Spleen (tissue), 7 donors: ENCODE measurements around the gene WDR88.

Experiments
- CTCF ChIP-seq, 11 experiments: fragments of 200-600 bp in 7 of 11; fragments of 450-650 bp in 4 of 11; sonication (generic) in 4 of 11; IDR thresholded peaks in 8 of 11; conservative IDR thresholded peaks in 3 of 11; 1 replicate in 7 of 11; 2 replicates in 4 of 11; pipeline versions ENCODE4 v1.4.0 to v1.8.0; 2016 to 2021; ENCODE audit warnings: antibody characterized with exemption in 11 of 11, inconsistent platforms in 4 of 11, mild to moderate bottlenecking in 1 of 11
- POLR2A ChIP-seq, 3 donors: fragments of 450-650 bp; IDR thresholded peaks; one replicate each; pipeline ENCODE4 v1.5.1; 2017; ENCODE audit warnings: antibody characterized with exemption in 3 of 3, mild to moderate bottlenecking in 1 of 3
- donor health status: DM: no; HTN: no; CAD: no; lungs with moderate emphysema.
- donor health status: DM: no; HTN: no; CAD: no.
- donor health status: DM: no; HTN: no; CAD: no.

DNA sequence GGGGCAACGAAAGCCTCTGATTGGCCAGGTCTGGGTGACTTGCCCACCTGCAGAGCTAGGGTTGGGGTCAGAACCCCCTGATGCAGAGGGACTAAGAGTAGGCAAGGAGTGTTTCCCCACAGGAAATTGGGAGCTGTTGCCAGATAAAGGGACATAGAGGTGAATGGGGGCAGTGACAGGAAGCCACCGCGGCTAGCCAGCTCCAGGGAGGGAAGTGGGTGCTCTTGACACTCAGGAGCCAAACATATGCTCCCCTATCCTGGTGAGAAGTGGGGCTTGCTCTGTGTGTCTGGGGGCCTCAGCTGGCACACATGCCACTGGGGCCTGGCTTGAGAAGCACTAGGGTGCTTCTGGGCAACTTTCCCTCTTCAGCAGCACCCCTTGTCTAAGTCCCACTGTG lies 26.0 kb downstream of the WDR88 start:
- TF ChIP-seq CTCF (IDR thresholded peaks at IDR 0.05 in 8 of 11, conservative IDR thresholded peaks at IDR 0.05 in 3 of 11), result no peak
- no peak for TF ChIP-seq POLR2A (IDR thresholded peaks at IDR 0.05)
